AG04450 (cell line): Measurements from ENCODE around the gene SLC6A9. TPM values are rescaled to one million over a fixed set of nuclear protein-coding genes. Genes with fewer than 3 reads are reported as not detected.

Experiments used
- CTCF ChIA-PET: fragments of 300-600, 350-600 bp; formaldehyde crosslinking; extraction: SDS; loops from one replicate; lab custom pipeline; 2022; ENCODE audit warnings: antibody characterized with exemption, inconsistent platforms; lab: Charles Lee
- POLR2A ChIA-PET: fragments of 350-600 bp; formaldehyde crosslinking; extraction: SDS; loops from one replicate; lab custom pipeline; 2021; ENCODE audit warnings: antibody characterized with exemption, inconsistent platforms; lab: Yijun Ruan, JAX
- DNase-seq: peaks from one replicate; pipeline ENCODE4 v3.0.0-alpha.2; 2011; ENCODE audit warnings: low read depth, low spot score
- H3K27ac ChIP-seq: one replicate; pipeline ENCODE4 v1.5.1; 2012; ENCODE audit warnings: low read depth, low read length, control low read depth
- H3K27me3 ChIP-seq: one replicate; pipeline ENCODE4 v1.6.0; 2012; ENCODE audit warnings: low read length; ENCODE audit not compliant: control insufficient read depth, insufficient read depth
- H3K4me3 ChIP-seq: 2 replicates; pipeline ENCODE4 v1.5.1; 2011; ENCODE audit warnings: mild to moderate bottlenecking, low read depth, low read length, control low read depth
- H3K9me3 ChIP-seq: 2 replicates; pipeline ENCODE4 v1.5.1; 2012; ENCODE audit warnings: low read length; ENCODE audit not compliant: control insufficient read depth, insufficient read depth
- CTCF ChIP-seq: IDR thresholded peaks from 2 replicates; pipeline ENCODE4 v1.5.1; 2011; ENCODE audit warnings: low read depth, low read length, control low read depth, inconsistent platforms
- polyA minus RNA-seq: library from RNA; depleted of rRNA, polyadenylated mRNA; stranded (reverse); fragments of >200 nt; gene quantifications from 2 replicates; pipeline ENCODE4 v1.2.3, GENCODE V29; 2011; rRNA and poly(A)+ RNA removed
- polyA plus RNA-seq: library from polyadenylated mRNA; depleted of rRNA; stranded (reverse); fragments of >200 nt; gene quantifications from 2 replicates; pipeline ENCODE4 v1.2.3, GENCODE V29; 2011; rRNA removed

SLC6A9 gene
- polyA plus RNA-seq = 16.3 and 17.3 TPM in 2 replicates
- polyA minus RNA-seq = 29.5 and 34.1 TPM in 2 replicates

- ChIA-PET POLR2A (interaction anchor here (0.6 to 1.0 kb wide), 3 partner anchors 9 to 62 kb away, joined by 3 to 4 read pairs (median 3); partner anchors contain the start of genes ATP6V0B and DPH2), CTCF (interaction anchor here (0.6 to 4.8 kb wide), 5 partner anchors 9 to 25 kb away, joined by 3 to 33 read pairs (median 3); no protein-coding TSS in a partner anchor)
- Histone ChIP-seq H3K4me3 (peak within 1 kb of the TSS; percentile 84), H3K27me3 (no peaks in the 10 kb centered on the region), H3K27ac (peak within 1 kb of the TSS; percentile 65), H3K9me3 (no peaks in the 10 kb centered on the region)
- peak; percentile 70 for DNase-seq
- no peak for TF ChIP-seq CTCF
Measured at GRCh38 chr1:44031252-44032169, at the start of gene SLC6A9. Gene SLC6A9 (minus strand): TSS chr1:44031462. CDS start chr1:44024277, 7,185 bp downstream.

- POLR2A ChIA-PET = no interaction called here
- H3K27ac ChIP-seq = no peak overlapping the region
- no peak for TF ChIP-seq CTCF
- no peaks in the 10 kb centered on the region for H3K27me3 ChIP-seq
- no peak overlapping the region for H3K4me3 ChIP-seq
- CTCF ChIA-PET = no interaction called here
- no peak for DNase-seq
- no peaks in the 10 kb centered on the region for H3K9me3 ChIP-seq
Measured at GRCh38 chr1:44079566-44079965, 48.3 kb upstream of the SLC6A9 start.

DNA sequence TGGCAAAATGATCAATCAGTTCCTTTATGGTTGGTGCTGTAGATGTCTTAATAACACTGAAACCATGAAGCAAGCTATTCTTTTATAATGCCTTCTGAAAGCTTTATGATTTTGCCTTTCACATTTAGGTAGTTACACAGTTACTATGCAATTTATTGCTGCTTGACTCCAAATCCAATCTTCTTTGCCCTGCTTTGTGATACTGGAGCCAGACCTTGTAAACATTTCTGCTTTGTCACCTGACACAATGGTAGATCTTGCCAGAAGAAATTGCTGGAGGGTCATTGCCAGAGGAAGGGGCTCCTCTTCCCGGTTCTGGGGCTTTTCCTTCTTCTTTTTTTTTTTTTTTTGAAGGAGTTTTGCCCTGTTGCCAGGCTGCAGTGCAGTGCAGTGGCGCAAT, 46.8 kb upstream of the SLC6A9 start:
- TF ChIP-seq CTCF = no peak
- Histone ChIP-seq H3K27ac (no peak overlapping the region), H3K4me3 (no peak overlapping the region), H3K27me3 (no peaks in the 10 kb centered on the region), H3K9me3 (no peaks in the 10 kb centered on the region)
- ChIA-PET CTCF (interaction anchor here (1.2 kb wide), 1 partner anchor 140 kb away, joined by 3 read pairs; no protein-coding TSS in a partner anchor), POLR2A (no interaction called here)
- DNase-seq = no peak

DNA sequence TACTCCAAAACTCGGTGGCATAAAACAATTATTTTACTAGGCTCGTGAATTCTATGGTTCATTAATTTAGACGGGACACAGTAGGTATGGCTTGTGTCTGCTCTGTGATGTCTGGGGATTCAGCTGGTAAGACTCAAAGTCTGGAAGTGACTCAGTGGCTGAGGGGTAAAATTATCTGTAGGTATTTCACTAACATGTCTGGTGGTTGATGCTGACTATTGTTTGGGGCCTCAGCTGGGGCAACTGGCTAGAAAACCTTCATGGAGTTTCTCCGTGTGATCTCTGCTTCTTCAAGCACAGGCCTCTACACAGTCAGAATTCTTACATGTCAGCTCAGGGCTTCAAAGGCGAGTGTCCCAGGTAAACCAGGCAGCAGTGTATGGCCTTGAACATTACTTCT, 46.2 kb upstream of the SLC6A9 start:
- no peak for DNase-seq
- no peak overlapping the region for H3K4me3 ChIP-seq
- CTCF ChIA-PET = interaction anchor here (0.5 to 0.9 kb wide), 2 partner anchors 29 to 31 kb away, joined by 3 read pairs; no protein-coding TSS in a partner anchor
- no peak for TF ChIP-seq CTCF
- no peak overlapping the region for H3K27ac ChIP-seq
- no peaks in the 10 kb centered on the region for H3K9me3 ChIP-seq
- POLR2A ChIA-PET = no interaction called here
- no peaks in the 10 kb centered on the region for H3K27me3 ChIP-seq

- Histone ChIP-seq H3K9me3 (no peaks in the 10 kb centered on the region), H3K27ac (no peak overlapping the region), H3K27me3 (no peaks in the 10 kb centered on the region), H3K4me3 (no peak overlapping the region)
- no peak for TF ChIP-seq CTCF
- ChIA-PET POLR2A (no interaction called here), CTCF (no interaction called here)
- no peak for DNase-seq
Measured at GRCh38 chr1:44076066-44076465, 44.8 kb upstream of the SLC6A9 start.
